HG02678 (cell line): ENCODE measurements around the gene CEP85L.

ENCODE experiments used
- ATAC-seq: cut with Tn5 transposase; IDR thresholded peaks from one replicate; pipeline ENCODE4 v1.9.1; 2021; ENCODE audit warnings: mild to moderate bottlenecking, moderate library complexity; ENCODE audit not compliant: unreplicated experiment

The CEP85L gene

DNA sequence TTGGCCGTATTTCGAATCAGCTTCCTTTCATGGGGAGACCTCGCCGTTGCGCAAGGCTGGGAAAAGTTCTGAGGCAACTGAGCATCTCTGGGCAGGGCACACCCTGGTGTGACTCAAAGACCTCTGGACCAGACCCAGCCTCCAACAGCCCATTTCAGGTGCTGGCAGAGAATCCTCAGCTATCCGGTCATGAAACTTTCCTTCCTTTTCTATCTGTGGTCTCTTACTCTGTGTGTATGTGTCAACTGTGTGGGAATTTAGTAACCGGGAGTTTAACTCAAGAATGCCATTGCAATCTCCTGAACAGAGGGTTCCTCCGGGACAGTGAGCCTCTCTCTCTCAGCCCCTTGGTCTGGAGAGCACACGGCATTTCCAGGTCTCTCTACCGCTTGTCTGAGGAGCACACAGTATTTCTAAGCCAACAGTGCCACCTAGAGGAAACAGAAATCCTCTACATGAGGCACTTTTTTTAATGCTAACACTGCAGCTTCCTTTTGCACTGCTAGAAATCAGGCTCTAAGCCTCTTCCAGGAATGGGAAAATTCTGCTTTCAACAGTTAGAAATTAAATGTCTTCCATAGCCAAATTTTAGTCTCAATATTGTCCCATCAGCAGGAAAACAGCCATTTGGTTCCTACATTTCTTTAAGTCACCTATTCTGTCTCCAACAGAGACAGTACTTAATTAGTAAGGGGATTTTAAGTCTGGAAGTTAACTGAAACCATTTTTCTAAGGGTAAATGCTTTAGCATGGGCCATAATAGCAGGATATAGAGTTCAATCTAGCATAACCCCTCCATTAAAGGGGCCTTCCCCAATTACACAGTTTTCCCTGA lies 70.6 kb downstream of the CEP85L start:
- ATAC-seq: peak; percentile 52

DNA sequence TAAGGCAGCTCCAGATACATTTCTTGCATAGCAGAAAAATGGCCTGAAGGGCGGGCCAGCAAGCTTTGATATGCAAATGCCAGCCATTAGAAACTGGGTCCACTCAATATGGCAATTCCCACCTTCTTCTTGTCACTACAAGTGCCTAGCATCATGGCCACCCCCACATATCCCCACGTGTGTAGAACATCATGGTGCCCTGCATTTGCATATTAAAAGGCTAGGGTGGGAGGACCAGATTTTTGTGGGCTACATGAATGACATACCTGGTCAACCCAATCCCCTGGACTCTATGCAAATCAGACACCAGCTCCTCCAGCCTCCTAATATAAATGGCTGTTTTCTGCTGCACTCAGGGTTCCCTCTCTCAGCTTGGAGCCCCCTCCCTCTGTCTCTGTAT lies 71.6 kb downstream of the CEP85L start:
- no peak for ATAC-seq

DNA sequence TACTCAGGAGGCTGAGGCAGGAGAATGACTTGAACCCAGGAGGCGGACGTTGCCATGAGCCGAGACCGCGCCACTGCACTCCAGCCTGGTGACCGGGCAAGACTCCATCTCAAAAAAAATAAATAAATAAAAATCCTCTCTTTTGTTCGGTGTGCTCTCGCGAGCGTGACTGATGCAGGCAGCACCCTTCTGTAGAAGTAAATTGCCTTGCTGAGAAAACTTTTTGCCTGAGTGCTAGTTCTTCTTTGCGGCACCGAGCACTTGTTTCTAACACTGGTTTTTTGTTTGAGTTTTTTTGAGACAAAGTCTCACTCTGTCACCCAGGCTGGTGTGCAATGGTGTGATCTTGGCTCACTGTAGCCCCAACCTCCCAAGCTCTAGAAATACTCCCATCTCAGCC lies 72.8 kb downstream of the CEP85L start:
- ATAC-seq: no peak

DNA sequence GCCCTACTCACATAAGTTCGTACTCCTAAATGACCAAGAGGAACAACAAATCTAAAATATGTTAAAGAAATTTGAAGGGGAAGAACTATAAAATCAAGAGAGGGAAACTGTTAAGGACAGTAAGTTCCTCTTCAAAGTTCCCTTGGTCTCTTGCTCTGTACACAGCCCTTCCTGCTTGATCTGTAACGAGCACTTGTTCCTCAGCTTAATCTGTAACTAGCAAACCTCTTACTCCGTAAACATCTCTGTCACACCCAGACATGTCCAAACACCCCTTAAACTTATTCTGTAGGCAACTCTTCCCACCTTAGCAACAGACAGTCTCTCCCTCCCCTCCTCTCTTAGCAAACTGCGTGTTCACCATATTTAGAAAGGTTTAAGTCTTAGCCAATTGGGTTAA lies 73.4 kb downstream of the CEP85L start:
- ATAC-seq: no peak

DNA sequence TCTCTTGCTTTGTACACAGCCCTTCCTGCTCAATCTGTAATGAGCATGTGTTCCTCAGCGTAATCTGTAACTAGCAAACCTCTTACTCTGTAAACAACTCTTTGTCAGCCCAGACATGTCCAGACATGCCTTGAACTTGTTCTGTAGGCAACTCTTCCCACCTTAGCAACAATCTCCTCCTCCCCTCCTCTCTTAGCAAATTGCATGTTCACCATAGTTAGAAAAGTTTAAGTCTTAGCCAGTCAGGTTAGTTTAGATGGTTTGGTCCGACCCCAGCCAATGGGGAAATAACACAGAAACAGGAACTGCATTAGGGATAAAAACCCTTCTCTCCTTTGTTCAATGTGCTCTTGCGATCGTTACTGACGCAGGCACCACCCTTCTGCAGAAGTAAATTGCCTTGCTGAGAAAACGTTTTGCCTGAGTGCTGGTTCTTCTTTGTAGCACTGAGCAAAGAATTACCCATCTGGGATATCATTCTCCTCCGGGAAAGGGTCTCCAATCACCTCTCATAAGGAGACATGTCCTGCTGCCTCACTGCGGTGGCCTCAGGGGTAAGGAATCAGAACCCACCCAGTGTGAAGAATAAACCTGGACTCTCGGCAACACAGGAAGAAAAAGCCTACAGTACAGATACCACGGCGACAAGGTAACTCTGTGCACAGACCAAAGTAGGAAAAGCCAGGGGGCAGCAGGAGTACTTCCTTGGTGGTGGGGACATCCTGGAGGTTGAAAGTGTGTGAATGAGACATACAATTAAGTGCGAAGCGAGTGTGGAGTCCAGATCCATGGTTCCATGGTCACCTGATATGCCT lies 77.1 kb downstream of the CEP85L start:
- no peak for ATAC-seq

DNA sequence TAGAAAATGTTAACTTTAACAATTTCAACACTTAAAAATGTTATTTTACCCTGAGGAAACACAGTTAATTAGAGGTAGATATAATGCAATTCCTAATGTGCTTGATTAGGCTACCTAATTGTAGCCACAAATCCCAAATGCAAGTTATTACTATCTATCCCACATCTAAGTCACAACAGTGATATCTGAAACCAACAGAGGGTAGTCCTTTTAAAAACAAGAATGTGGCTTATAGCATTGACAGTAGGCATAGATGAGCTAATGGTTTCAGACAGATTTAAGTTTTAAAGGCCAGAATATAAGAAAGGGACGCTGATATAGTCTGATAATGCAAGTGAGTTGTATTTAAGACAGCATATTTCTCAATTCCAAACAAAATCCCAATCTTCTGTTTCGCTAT lies 80.3 kb downstream of the CEP85L start:
- ATAC-seq: no peak

DNA sequence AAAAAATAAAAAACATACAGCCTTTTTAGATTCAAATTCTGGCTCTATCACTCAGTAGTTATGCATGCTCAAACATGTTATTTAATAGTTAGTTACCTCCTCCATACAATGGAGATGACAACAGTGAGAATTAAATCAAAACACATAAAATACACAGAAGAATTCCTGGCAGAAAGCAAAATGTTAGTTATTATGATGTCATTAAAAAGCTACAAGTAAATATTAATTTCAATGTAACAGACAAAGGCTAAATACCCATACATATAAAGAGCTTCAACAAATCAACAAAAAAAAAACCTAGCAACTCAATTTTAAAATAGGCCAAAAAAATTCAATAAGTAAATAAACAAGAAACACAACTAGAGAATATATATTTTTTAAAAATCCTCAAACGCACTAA lies 81.9 kb downstream of the CEP85L start:
- no peak for ATAC-seq

DNA sequence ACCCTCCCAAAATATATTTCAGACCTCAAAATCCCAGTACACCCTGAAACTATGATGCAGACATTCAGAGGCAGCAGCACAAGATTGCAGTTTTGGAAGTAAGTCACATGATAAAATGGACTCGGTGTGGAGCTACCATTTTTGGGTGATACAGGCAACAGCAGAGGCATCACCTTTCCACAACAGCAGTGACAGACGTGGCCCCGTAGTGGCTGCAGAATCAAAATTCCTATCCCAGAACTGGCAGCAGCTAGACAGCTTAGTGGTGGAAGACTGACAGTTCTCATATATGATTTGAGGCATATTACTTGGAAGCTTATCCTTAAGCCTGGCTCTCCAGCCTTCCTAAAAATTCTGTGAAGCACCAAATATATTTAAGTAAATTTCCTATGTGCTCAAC lies 83.4 kb downstream of the CEP85L start:
- no peak for ATAC-seq

DNA sequence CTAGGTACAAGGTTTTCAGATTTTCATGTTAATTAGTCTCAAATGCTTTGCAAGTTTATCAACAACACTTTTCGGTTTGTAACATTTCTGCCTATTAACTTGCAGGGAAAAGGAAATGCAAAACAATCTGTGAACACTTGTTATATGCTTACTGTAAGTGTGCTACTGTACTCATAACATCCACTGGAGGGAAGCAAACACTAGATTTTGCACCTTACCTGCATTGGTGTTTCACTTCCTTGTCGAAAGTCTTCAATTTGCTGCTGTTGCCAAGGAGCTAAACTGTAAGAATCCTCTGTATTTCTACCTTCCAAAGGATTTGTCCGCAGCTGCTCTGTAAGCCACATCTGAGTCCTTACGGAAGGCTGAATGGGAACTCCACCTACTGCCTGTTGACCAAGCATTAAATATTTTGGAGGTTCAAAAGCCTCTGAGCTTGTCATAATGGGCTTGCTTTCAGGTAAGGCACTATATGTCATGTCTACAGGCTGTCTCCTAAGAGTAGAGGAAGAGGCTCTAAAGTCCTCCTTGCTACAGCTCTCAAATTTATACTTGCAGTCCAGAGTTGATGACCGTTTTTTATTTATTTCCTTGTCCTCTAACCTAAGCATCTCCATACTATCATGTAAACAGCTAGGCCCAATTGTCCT lies 86.0 kb downstream of the CEP85L start:
- peak; percentile 99 for ATAC-seq

DNA sequence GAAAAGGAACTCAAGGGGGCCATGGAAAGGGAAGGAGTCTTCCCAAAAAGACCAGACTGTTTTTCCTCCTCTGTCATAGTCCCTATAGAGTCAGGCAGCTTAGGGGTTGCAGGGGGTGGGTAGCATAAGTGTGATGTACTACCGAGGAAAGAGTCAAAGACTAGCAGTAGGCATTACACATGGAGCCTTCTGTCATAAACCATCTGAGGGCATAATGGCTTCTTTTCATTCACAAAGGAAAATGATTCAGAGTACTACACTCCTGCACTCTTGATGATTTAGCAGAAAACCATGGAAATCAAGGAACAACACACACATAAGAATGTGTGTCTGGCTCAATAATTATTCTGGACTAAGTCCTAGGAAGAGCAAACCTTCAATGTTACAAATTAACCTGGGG lies 88.4 kb downstream of the CEP85L start:
- ATAC-seq: no peak

DNA sequence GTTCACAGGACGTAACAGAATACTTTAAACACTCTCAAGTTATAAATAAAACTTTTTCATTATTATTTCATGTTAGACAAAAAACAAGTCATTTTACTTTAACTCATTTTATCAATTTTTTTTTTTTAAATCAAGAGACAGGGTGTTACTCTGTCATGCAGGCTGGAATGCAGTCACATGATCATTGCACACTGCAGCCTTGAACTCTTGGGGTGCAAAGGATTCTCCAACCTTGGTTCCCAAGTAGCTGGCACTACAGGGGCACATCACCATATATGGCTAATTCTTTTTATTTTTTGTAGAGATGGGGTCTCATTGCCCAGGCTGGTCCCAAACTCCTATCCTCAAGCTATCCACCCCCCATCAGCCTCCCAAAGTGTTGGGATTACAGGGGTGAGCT lies 89.1 kb downstream of the CEP85L start:
- ATAC-seq: no peak

DNA sequence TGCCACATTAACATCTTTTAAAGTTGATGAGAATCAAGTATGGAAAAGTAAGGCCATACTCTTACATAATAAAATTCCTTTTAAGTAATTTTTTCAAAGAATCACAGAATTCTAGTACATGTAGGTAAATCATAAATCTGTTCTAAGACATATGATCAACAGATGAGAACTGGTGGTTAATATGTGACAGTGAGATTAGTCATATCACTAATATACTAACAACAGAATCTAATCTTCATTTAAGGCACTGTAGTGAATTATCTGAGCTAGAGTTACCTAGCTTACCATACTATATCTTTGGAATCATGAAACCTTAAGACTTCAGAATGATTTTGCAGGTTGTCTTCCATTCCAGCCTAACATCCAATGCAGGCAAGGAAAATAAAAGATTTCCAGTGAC lies 91.7 kb downstream of the CEP85L start:
- ATAC-seq: peak; percentile 51

DNA sequence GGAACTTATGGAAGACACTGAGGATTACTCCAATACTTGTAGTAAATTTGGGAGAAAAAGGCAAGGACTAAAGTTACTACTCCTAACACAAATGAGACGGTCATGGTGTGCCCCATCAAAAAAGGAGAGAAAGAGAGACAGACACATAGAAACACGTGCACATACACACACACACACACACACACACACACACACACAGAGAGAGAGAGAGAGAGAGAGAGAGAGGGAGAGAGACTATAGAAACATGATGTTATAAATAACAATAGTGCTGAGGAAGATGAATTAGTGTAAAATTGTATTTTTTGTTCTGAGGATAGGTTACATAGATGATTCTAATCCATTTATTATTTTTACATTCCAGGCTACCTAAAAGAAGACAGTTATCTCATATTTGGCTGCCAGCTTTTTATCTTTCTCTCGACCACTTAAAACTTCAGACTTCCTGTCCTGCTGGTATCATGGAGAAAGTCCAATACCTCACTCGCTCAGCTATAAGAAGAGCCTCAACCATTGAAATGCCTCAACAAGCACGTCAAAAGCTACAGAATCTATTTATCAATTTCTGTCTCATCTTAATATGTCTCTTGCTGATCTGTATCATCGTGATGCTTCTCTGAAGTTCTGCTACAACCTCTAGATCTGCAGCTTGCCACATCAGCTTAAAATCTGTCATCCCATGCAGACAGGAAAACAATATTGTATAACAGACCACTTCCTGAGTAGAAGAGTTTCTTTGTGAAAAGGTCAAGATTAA lies 92.8 kb downstream of the CEP85L start:
- peak; percentile 67 for ATAC-seq

DNA sequence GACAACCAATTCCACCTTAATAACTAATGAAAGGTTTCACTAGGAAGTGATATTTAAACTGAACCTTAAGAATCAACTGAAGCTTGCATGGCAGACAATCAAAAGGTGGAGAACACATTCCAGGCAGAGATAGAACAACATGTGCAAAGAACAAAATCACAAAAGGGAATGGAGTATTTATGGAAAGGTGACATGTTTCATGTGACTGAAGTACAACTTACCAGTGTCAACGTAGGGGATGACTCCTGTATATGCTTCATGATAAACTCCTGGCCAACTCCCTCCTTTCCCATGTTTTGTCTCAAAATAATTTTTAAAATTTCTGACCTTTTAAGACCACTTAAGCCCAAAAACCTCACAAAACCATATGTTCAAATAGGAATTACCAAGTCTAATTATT lies 96.7 kb downstream of the CEP85L start:
- ATAC-seq: no peak

DNA sequence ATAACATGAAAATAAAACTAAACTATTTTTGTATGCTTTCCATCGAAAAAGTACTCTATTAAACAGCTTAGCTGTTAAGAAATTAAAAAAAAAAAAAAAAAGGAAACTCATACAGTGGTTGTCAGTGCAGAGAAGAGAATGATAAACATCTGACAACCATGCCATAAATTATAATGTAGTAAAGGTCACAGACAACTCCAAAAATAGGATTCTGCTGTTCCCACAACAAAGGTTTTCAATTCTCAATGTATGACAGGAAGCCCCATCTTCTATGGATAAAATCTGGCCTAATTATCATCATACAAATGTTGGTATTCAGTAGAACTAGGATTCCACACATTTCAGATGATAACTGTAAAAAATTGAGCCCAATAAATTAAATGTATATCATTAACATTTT lies 98.3 kb downstream of the CEP85L start:
- no peak for ATAC-seq

DNA sequence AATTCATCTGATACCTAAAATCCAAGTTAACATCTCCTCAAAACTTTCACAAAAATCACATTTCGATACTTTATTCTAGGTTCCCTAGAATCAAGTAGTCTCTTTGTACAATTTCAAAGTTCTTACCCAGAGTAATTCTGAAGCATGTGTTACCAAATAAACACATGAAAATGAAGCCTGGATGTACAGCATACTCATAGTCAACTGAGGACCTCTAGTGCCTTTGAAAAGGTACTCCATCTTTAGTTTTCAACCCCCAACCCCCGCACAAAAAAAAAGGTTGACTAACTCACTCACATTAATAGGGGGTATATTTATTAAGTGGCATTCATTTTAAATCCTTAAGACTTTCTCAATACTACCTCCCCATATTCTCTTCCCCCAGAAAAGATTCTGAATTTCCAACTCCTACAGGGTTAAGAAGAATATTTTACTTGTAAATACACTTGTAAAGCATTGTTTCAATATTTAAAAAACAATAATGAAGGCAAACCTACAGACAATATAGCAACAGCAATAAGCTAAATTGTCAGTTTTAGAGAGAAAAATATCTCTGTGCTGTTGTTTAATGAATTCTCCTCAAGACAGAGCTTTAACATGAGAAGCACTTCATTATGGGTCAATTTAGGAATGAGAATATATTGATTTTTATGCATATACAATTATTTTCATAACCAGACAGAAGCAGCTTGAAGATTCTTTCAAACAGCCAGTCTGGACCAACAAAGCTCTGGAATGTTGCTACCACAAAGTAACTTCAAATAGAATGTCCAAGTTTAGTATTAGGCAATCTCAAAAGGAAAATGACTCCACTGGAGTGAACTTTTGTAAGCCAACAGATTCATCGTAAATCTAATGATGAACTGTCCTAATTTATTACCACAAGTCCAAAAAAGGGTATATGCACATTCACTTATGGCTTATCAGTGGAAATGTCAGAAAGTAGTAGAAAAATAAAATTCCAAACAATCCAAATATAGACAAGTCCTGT lies 100.0 kb downstream of the CEP85L start:
- peak; percentile 93 for ATAC-seq

DNA sequence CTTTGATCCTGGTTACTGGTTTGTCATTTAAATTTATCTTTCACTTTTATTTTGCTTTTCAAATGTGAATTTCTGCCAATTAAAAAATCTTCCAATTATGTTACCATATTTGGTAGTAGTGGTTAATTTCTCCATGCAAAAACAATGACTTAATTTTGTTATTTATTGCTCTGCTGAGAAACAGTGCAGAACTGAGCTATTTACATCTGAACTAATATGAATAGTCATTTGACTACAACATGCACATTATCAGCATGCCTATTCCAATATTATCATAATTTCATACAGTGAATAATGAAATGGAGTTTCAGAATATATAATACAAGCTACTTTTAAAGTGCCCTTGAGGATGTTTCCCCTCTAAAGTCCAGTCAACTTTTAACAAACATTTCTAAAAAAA lies 102.8 kb downstream of the CEP85L start:
- ATAC-seq: no peak

DNA sequence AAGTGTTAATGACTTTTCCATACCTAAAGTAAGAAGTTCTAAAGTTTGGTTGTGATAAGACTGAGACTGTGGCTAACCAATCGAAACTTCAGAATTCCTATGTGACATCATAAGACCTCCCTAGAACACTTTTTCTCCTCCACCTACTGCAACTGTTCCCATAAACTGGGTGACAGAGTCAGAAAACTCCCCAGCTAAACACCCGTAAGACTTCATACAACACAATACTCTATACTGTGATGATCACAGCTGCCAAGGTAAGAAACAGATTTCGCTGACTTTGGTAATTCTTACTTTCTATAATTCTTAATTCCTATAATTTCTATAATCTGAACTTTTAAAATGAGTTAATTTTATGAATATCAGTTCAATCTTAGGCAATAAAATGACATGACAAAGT lies 103.3 kb downstream of the CEP85L start, which contains the start of gene PLN:
TSS of gene PLN (plus strand) at position 161 of the 400 bp plus-strand sequence. CDS start 10,626 bp downstream, outside the sequence.
- ATAC-seq: no peak

DNA sequence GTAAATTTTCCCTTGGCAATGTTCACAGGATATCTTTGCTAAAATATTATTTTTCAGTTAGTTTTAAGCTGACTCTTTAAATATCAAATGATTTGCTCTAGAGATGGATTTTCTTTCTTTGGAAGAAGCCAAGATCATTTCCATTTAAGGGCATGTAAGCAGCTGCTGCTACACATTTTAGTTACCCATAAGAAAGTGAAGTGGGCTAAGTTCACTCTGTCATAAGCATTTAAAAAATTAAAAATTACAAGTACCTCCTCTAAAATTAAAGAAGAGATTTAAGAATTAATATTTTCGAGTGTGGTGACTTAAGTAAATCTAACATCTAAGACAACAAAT lies 104.5 kb downstream of the CEP85L start:
- ATAC-seq: no peak
